Mucosa of rectum (tissue), 2 donors: ENCODE results near the gene MRFAP1.

Experiments
- H3K27ac ChIP-seq, 2 donors: one replicate each; pipeline ENCODE4 v1.7.0; 2013; ENCODE audit warnings: inconsistent platforms in 2 of 2, low read depth in 2 of 2, low read length in 2 of 2
- H3K27me3 ChIP-seq, 2 donors: one replicate each; pipeline ENCODE4 v1.7.0; 2013; ENCODE audit warnings: low read length in 2 of 2; ENCODE audit not compliant: control insufficient read depth in 2 of 2, insufficient read depth in 2 of 2
- H3K36me3 ChIP-seq, 2 donors: one replicate each; pipeline ENCODE4 v1.7.0; 2013; ENCODE audit warnings: low read length in 2 of 2; ENCODE audit not compliant: control insufficient read depth in 2 of 2, insufficient read depth in 2 of 2
- H3K4me1 ChIP-seq, 2 donors: one replicate each; pipeline ENCODE4 v1.7.0; 2013; ENCODE audit warnings: low read length in 2 of 2, mild to moderate bottlenecking in 1 of 2; ENCODE audit not compliant: control insufficient read depth in 2 of 2, insufficient read depth in 2 of 2
- H3K4me3 ChIP-seq, 2 donors: one replicate each; pipeline ENCODE4 v1.7.0; 2013; ENCODE audit warnings: low read length in 2 of 2
- H3K9ac ChIP-seq, 2 donors: one replicate each; pipeline ENCODE4 v1.7.0; 2013; ENCODE audit warnings: low read length in 2 of 2, low read depth in 1 of 2, mild to moderate bottlenecking in 1 of 2
- H3K9me3 ChIP-seq, 2 donors: one replicate each; pipeline ENCODE4 v1.7.0; 2013; ENCODE audit warnings: low read length in 2 of 2; ENCODE audit not compliant: control insufficient read depth in 2 of 2
- donor health status: healthy.
- donor health status: Normal muscosa, but diverticular disease.

Gene MRFAP1

GRCh38 chr4:6609415-6610079, 30.9 kb upstream of the MRFAP1 start:
- Histone ChIP-seq H3K27me3 (no peaks in the 10 kb centered on the region), H3K4me1 (no peaks in the 10 kb centered on the region), H3K36me3 (peaks cover 43 to 65% of the 10 kb centered on the region in 2 donors), H3K9ac (no peak overlapping the region), H3K27ac (no peak overlapping the region), H3K9me3 (peaks cover 0 to 5% of the 10 kb centered on the region in 2 donors), H3K4me3 (no peak overlapping the region)

DNA sequence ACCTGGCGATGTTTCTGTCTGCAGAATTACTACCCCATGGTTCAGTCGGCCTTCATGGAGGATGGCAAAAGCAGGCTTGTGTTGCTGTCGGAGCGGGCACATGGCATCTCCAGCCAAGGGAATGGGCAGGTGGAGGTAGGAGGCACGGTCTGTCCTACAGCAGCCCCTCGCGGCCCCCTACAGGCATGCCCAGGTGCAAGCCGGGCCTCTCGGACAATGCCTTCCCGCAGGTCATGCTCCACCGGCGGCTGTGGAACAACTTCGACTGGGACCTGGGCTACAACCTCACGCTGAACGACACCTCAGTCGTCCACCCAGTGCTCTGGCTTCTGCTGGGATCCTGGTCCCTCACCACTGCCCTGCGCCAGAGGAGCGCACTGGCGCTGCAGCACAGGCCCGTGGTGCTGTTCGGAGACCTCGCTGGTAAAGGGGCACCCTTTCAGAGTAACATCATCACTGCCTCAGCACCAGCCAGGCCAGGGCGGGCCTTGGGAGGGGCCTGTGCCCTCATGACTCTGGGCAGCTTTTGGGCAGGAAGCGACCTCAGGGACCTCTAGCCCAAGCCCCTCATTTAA, 29.5 kb upstream of the MRFAP1 start:
- Histone ChIP-seq H3K4me3 (no peak overlapping the region), H3K36me3 (peaks cover 33 to 63% of the 10 kb centered on the region in 2 donors), H3K9me3 (no peaks in the 10 kb centered on the region), H3K9ac (no peak overlapping the region), H3K27ac (no peak overlapping the region), H3K4me1 (no peaks in the 10 kb centered on the region), H3K27me3 (no peaks in the 10 kb centered on the region)

GRCh38 chr4:6612961-6613675, 27.4 kb upstream of the MRFAP1 start:
- Histone ChIP-seq H3K9ac (no peak overlapping the region), H3K4me1 (no peaks in the 10 kb centered on the region), H3K9me3 (no peaks in the 10 kb centered on the region), H3K27me3 (no peaks in the 10 kb centered on the region), H3K27ac (no peak overlapping the region), H3K36me3 (peaks cover 39 to 62% of the 10 kb centered on the region in 2 donors), H3K4me3 (no peak overlapping the region)

GRCh38 chr4:6613676-6614651, 26.5 kb upstream of the MRFAP1 start:
- peaks cover 37 to 64% of the 10 kb centered on the region in 2 donors for H3K36me3 ChIP-seq
- no peak overlapping the region for H3K4me3 ChIP-seq
- no peak overlapping the region for H3K9ac ChIP-seq
- H3K27me3 ChIP-seq, result no peaks in the 10 kb centered on the region
- H3K4me1 ChIP-seq, result no peaks in the 10 kb centered on the region
- H3K27ac ChIP-seq, result no peak overlapping the region
- no peaks in the 10 kb centered on the region for H3K9me3 ChIP-seq

DNA sequence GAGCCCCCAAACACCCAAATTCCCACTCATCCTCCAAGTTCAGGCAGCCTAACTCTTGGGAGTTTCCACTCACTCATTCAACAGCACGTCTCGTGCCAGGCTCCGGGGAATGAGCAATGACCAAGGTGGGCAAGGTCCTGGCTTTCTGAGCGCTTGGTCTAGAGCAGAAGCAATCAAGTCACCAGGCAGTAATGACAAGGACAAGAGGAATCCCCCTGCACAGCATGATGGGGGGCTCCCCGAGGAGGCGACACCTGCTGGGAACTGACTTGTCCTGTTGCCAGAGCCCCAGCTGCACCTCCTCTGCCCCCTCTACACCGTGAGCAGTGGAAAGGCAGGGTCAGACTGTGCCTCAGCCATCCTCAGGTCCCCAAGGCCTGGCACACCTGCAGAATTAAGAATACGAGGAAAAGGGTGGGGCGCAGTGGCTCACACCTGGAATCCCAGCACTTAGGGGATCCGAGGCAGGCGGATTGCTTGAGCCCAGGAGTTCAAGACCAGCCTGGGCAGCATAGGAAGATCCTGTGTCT, 25.7 kb upstream of the MRFAP1 start:
- Histone ChIP-seq H3K27me3 (no peaks in the 10 kb centered on the region), H3K9ac (no peak overlapping the region), H3K4me3 (no peak overlapping the region), H3K27ac (no peak overlapping the region), H3K9me3 (no peaks in the 10 kb centered on the region), H3K4me1 (no peaks in the 10 kb centered on the region), H3K36me3 (peaks cover 41 to 66% of the 10 kb centered on the region in 2 donors)

DNA sequence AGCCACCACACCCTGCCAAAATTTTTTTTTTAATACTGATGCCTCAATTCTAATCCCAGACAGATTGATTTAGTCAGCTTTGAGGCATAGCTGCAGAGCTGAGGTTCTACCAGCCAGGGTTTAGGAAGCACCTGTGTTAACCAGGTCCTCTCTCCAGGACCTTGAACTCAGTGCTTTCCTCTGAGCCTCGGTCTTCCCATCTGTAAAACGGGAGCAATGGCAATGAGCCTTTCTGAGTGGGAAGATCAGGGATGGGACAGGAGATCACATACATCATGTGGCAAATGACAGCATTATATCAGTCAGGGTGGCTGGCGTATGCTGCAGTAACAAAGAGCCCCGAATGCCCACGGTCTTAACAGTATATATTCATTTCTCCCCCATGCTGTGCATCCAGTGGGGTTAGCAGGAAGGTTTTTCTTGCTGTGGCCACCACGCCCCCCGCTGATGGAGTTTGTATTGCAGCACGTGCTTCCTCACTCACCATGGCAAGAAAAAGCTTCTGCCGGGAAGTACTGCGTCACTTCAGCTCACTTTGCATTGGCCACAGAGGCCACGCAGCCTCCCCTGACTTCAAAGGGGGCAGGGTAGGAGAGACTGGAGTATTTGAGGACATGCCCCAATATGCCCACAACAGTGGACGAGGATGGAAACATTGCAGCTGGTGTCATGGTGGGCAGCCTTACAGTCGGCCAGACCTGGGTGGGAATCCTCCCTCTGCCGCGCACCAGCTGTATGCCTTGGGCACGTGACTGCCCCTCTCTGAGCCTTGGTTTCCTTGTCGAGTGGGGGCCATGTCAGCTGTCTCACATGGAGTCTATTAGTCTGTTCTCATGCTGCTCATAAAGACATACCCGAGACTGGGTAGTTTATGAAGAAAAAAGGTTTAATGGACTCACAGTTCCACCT, 24.1 kb upstream of the MRFAP1 start:
- H3K9ac ChIP-seq, result no peak overlapping the region
- no peaks in the 10 kb centered on the region for H3K9me3 ChIP-seq
- H3K4me1 ChIP-seq, result no peaks in the 10 kb centered on the region
- H3K36me3 ChIP-seq, result peaks cover 35 to 59% of the 10 kb centered on the region in 2 donors
- no peak overlapping the region for H3K4me3 ChIP-seq
- H3K27ac ChIP-seq, result no peak overlapping the region
- no peaks in the 10 kb centered on the region for H3K27me3 ChIP-seq

- Histone ChIP-seq H3K36me3 (peaks cover 32 to 60% of the 10 kb centered on the region in 2 donors), H3K27ac (no peak overlapping the region), H3K9ac (no peak overlapping the region), H3K4me1 (no peaks in the 10 kb centered on the region), H3K9me3 (no peaks in the 10 kb centered on the region), H3K27me3 (no peaks in the 10 kb centered on the region), H3K4me3 (no peak overlapping the region)
Measured at GRCh38 chr4:6617246-6617645, 23.2 kb upstream of the MRFAP1 start.

- H3K27me3 ChIP-seq, result no peaks in the 10 kb centered on the region
- H3K27ac ChIP-seq, result no peak overlapping the region
- no peaks in the 10 kb centered on the region for H3K9me3 ChIP-seq
- H3K9ac ChIP-seq, result no peak overlapping the region
- no peaks in the 10 kb centered on the region for H3K4me1 ChIP-seq
- peaks cover 26 to 55% of the 10 kb centered on the region in 2 donors for H3K36me3 ChIP-seq
- no peak overlapping the region for H3K4me3 ChIP-seq
Measured at GRCh38 chr4:6618386-6619115, 21.9 kb upstream of the MRFAP1 start.
